Measurements from ENCODE around the gene SBNO1.
"Not testable (repeated sequence)": the region's sequence is repeated elsewhere in the genome, so short reads cannot be mapped to it uniquely, and the experiment has no call there.

SBNO1 gene

GRCh38 chr12:123388177-123388950 is 23.7 kb upstream of the SBNO1 start:
- DNase-seq (ENCODE audit: low spot score), result peak; percentile 95
- no peak for TF ChIP-seq CTCF (IDR thresholded peaks at IDR 0.05; ENCODE audit: extremely low read depth, insufficient read depth, missing control alignments)
- in situ Hi-C loops (cut with MboI; ENCODE audit: low pct_unique_long_range_greater_than_20kb, low sequenced_read_pairs, unreplicated experiment), result no loop called here

GRCh38 chr12:123387508-123388176 is 23.0 kb upstream of the SBNO1 start:
- in situ Hi-C loops (cut with MboI; ENCODE audit: low pct_unique_long_range_greater_than_20kb, low sequenced_read_pairs, unreplicated experiment), result no loop called here
- no peak for DNase-seq (ENCODE audit: low spot score)
- TF ChIP-seq CTCF (IDR thresholded peaks at IDR 0.05; ENCODE audit: extremely low read depth, insufficient read depth, missing control alignments), result no peak

- in situ Hi-C loops (cut with MboI; ENCODE audit: low pct_unique_long_range_greater_than_20kb, low sequenced_read_pairs, unreplicated experiment); DNase-seq (ENCODE audit: low spot score): not testable (repeated sequence)
Observed at GRCh38 chr12:123385536-123385935, 20.9 kb upstream of the SBNO1 start.

GRCh38 chr12:123384994-123385376 is 20.3 kb upstream of the SBNO1 start:
- no peak for DNase-seq (ENCODE audit: low spot score)
- in situ Hi-C loops (cut with MboI; ENCODE audit: low pct_unique_long_range_greater_than_20kb, low sequenced_read_pairs, unreplicated experiment), result no loop called here
- TF ChIP-seq CTCF (IDR thresholded peaks at IDR 0.05; ENCODE audit: extremely low read depth, insufficient read depth, missing control alignments), result no peak

GRCh38 chr12:123384318-123384993 is 19.8 kb upstream of the SBNO1 start:
- in situ Hi-C loops (cut with MboI; ENCODE audit: low pct_unique_long_range_greater_than_20kb, low sequenced_read_pairs, unreplicated experiment), result no loop called here
- TF ChIP-seq CTCF (IDR thresholded peaks at IDR 0.05; ENCODE audit: extremely low read depth, insufficient read depth, missing control alignments), result peak; percentile 19
- peak; percentile 27 for DNase-seq (ENCODE audit: low spot score)

GRCh38 chr12:123382684-123383083 is 18.0 kb upstream of the SBNO1 start:
- TF ChIP-seq CTCF (IDR thresholded peaks at IDR 0.05; ENCODE audit: extremely low read depth, insufficient read depth, missing control alignments), result no peak
- no peak for DNase-seq (ENCODE audit: low spot score)
- in situ Hi-C loops (cut with MboI; ENCODE audit: low pct_unique_long_range_greater_than_20kb, low sequenced_read_pairs, unreplicated experiment), result no loop called here

GRCh38 chr12:123379391-123379790 is 14.7 kb upstream of the SBNO1 start:
- TF ChIP-seq CTCF (IDR thresholded peaks at IDR 0.05; ENCODE audit: extremely low read depth, insufficient read depth, missing control alignments), result no peak
- in situ Hi-C loops (cut with MboI; ENCODE audit: low pct_unique_long_range_greater_than_20kb, low sequenced_read_pairs, unreplicated experiment), result no loop called here
- DNase-seq (ENCODE audit: low spot score), result no peak

- DNase-seq (ENCODE audit: low spot score); in situ Hi-C loops (cut with MboI; ENCODE audit: low pct_unique_long_range_greater_than_20kb, low sequenced_read_pairs, unreplicated experiment): not testable (repeated sequence)
Observed at GRCh38 chr12:123372415-123372814, 7.8 kb upstream of the SBNO1 start.

- in situ Hi-C loops (cut with MboI; ENCODE audit: low pct_unique_long_range_greater_than_20kb, low sequenced_read_pairs, unreplicated experiment); DNase-seq (ENCODE audit: low spot score): not testable (repeated sequence)
Observed at GRCh38 chr12:123371667-123372368, 7.2 kb upstream of the SBNO1 start.
